Esophagus muscularis mucosa (tissue), 4 donors: Measurements from ENCODE around the gene CSPG4. TPM values are rescaled to one million over a fixed set of nuclear protein-coding genes. Genes with fewer than 3 reads are reported as not detected.
A peak's percentile ranks its signal among the peaks of the same experiment; 100 is the strongest.

Experiments used
- DNase-seq: peaks from one replicate; pipeline ENCODE4 v3.0.0-alpha.2; 2017; ENCODE audit errors: extremely low spot score
- H3K27ac ChIP-seq, 4 donors: fragments of 200-600 bp; sonication (generic); replicated peaks in 1 of 4; 1 replicate in 3 of 4; 2 replicates in 1 of 4; pipeline ENCODE4 v1.5.1; 2016 to 2019; ENCODE audit warnings: mild to moderate bottlenecking in 1 of 4
- H3K27me3 ChIP-seq, 4 donors: fragments of 200-600 bp; sonication (generic); one replicate each; pipeline versions ENCODE4 v1.5.1 to v1.6.0; 2016 to 2019
- H3K36me3 ChIP-seq, 4 donors: fragments of 200-600 bp; sonication (generic); one replicate each; pipeline ENCODE4 v1.5.1; 2016 to 2019
- H3K4me1 ChIP-seq, 4 donors: fragments of 200-600 bp; sonication (generic); one replicate each; pipeline ENCODE4 v1.5.1; 2016 to 2019
- H3K4me3 ChIP-seq, 4 donors: fragments of 200-600 bp; sonication (generic); 1 replicate in 2 of 4; 2 replicates in 2 of 4; pipeline ENCODE4 v1.5.1; 2016 to 2019; ENCODE audit warnings: mild to moderate bottlenecking in 4 of 4, moderate library complexity in 1 of 4
- H3K9me3 ChIP-seq, 4 donors: fragments of 200-600 bp; sonication (generic); 1 replicate in 3 of 4; 2 replicates in 1 of 4; pipeline ENCODE4 v1.5.1; 2016 to 2019
- EP300 ChIP-seq: sonication (generic); formaldehyde crosslinking; IDR thresholded peaks from one replicate; pipeline ENCODE4 v1.6.1; 2017; ENCODE audit warnings: antibody characterized with exemption
- POLR2A ChIP-seq: fragments of 450-650 bp; IDR thresholded peaks from one replicate; pipeline ENCODE4 v1.6.1; 2017; ENCODE audit warnings: antibody characterized with exemption, moderate library complexity, mild to moderate bottlenecking, low read depth
- POLR2AphosphoS5 ChIP-seq, 2 donors: sonication (generic); formaldehyde crosslinking; IDR thresholded peaks; one replicate each; pipeline ENCODE4 v1.6.1; 2017; ENCODE audit warnings: antibody characterized with exemption in 2 of 2
- WGBS: methylation state at CpG from one replicate; pipeline ENCODE4 v1.1.5; 2018; 5-methylcytosine and 5-hydroxymethylcytosine counted together
- intact Hi-C: fragments of 100-400 bp; cut with DNase I; formaldehyde crosslinking; loops from one replicate; pipeline ENCODE4 v1.15.1; 2023
- total RNA-seq, 4 donors: library from RNA; depleted of rRNA; stranded (reverse); fragments of >200 nt; gene quantifications; one replicate each; pipeline versions ENCODE4 v1.1.0 to v1.2.1, GENCODE V29; 2016
- TF ChIP-seq, protein P1 (sequence below), 3 experiments: fragments of 200-600 bp in 2 of 3; fragments of 450-650 bp in 1 of 3; sonication (generic) in 2 of 3; IDR thresholded peaks; one replicate each; pipeline ENCODE4 v1.5.1; 2017 to 2019; ENCODE audit warnings: antibody characterized with exemption in 3 of 3, mild to moderate bottlenecking in 2 of 3, moderate library complexity in 1 of 3

Gene CSPG4
- total RNA-seq, 4 donors from 2014 or later = 133 to 386 (median 182) TPM

DNA sequence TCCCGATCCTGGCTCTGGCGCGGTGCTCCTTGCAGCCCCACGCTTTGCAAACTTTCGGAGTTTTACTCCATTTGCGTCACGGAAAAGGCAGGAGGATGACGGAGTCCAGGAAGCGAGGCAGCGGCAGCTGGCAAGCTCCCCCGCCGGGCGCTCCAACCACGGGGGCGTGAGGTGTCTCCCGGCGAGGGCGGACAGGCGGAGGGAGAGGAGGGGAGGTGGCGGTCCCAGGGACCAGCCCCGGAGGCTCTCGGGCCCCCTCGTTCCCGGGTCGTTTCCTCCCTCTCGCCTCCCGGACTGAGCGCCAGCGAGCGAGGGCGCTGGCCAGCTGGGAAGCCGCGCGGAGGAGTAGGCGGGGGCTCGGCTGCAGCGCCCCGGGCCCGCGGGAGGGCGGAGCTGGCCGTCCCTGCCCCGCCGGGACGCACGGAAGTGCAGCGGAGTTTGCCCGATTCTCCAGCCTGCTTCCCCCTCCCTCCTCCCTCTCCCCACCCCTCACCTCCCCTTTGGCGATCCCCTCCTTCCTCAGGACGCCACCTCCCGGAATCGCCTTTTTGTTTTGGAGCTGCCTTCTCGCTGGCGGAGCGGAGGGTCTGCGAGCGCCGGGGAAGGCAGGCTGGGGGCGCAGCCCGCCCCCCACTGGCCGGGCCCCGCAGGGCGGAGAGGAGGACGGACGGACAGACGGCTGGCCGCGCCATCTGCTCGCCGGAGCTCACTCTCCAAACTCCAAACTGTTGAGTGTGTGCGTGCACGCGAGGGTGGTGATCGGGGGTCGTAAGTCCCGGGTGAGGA lies 65.1 kb downstream of the CSPG4 start, which contains the start of gene SNX33:
TSS of gene SNX33 (plus strand) at position 543 of the 786 bp plus-strand sequence. CDS start 1,191 bp downstream, outside the sequence.
- Histone ChIP-seq H3K4me3 (peak within 1 kb of the TSS; percentile 71 to 89 (median 84)), H3K36me3 (peaks cover 0 to 20% (median 3%) of the 10 kb centered on the region in 4 donors), H3K27ac (peak within 1 kb of the TSS; percentile 89 to 97 (median 95)), H3K9me3 (no peaks in the 10 kb centered on the region), H3K27me3 (no peaks in the 10 kb centered on the region), H3K4me1 (peaks cover 49 to 60% (median 55%) of the 10 kb centered on the region in 4 donors)
- TF ChIP-seq, protein P1, sequence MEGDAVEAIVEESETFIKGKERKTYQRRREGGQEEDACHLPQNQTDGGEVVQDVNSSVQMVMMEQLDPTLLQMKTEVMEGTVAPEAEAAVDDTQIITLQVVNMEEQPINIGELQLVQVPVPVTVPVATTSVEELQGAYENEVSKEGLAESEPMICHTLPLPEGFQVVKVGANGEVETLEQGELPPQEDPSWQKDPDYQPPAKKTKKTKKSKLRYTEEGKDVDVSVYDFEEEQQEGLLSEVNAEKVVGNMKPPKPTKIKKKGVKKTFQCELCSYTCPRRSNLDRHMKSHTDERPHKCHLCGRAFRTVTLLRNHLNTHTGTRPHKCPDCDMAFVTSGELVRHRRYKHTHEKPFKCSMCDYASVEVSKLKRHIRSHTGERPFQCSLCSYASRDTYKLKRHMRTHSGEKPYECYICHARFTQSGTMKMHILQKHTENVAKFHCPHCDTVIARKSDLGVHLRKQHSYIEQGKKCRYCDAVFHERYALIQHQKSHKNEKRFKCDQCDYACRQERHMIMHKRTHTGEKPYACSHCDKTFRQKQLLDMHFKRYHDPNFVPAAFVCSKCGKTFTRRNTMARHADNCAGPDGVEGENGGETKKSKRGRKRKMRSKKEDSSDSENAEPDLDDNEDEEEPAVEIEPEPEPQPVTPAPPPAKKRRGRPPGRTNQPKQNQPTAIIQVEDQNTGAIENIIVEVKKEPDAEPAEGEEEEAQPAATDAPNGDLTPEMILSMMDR (IDR thresholded peaks at IDR 0.05) = peak; percentile 51 to 67 (median 58)
- TF ChIP-seq EP300 = no peak
- TF ChIP-seq POLR2AphosphoS5 (IDR thresholded peaks at IDR 0.05) = peak; percentile 48 to 80
- TF ChIP-seq POLR2A = peak; percentile 27
- no peak for DNase-seq
- intact Hi-C loops = loop anchor here (10.0 kb wide), 1 partner anchor 283 kb away; the partner anchor contains the start of gene MAN2C1
- 0% methylated on average over 41 of the region's 76 CpGs for WGBS

DNA sequence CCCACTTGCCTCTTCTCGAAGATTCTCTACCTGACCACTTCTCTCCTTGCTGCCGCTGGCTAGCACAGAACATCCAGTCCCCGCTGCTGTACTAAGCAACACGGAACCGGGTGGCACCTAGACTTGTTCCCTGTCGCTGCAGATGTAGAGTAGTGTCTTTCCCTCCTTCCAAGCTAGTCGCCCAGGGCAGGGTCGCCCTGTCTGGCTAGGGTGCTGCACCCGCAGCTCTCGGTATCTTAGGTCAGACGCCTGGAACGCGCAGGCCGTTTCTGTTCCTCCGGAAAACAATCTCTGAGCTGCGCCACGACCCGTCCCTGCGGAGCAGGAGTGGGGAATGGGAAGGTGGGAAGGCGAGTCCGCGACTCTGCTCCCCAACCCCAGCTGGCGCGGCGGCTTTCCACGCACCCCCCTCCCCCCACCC lies 65.7 kb downstream of the CSPG4 start:
- TF ChIP-seq, protein P1 (IDR thresholded peaks at IDR 0.05) = no peak
- TF ChIP-seq POLR2AphosphoS5 (IDR thresholded peaks at IDR 0.05) = peak; percentile 16 to 75
- peak; percentile 76 for TF ChIP-seq EP300
- Histone ChIP-seq H3K9me3 (no peaks in the 10 kb centered on the region), H3K4me1 (peaks cover 43 to 54% (median 48%) of the 10 kb centered on the region in 4 donors), H3K27me3 (no peaks in the 10 kb centered on the region), H3K4me3 (peak overlapping the region; percentile 71 to 89 (median 84)), H3K27ac (peak overlapping the region; percentile 89 to 97 (median 95)), H3K36me3 (peaks cover 0 to 16% (median 3%) of the 10 kb centered on the region in 4 donors)
- intact Hi-C loops = loop anchor here (10.0 kb wide), 1 partner anchor 282 kb away; the partner anchor contains the start of gene MAN2C1
- no peak for DNase-seq
- WGBS = 3% methylated on average over 13 of the region's 26 CpGs

DNA sequence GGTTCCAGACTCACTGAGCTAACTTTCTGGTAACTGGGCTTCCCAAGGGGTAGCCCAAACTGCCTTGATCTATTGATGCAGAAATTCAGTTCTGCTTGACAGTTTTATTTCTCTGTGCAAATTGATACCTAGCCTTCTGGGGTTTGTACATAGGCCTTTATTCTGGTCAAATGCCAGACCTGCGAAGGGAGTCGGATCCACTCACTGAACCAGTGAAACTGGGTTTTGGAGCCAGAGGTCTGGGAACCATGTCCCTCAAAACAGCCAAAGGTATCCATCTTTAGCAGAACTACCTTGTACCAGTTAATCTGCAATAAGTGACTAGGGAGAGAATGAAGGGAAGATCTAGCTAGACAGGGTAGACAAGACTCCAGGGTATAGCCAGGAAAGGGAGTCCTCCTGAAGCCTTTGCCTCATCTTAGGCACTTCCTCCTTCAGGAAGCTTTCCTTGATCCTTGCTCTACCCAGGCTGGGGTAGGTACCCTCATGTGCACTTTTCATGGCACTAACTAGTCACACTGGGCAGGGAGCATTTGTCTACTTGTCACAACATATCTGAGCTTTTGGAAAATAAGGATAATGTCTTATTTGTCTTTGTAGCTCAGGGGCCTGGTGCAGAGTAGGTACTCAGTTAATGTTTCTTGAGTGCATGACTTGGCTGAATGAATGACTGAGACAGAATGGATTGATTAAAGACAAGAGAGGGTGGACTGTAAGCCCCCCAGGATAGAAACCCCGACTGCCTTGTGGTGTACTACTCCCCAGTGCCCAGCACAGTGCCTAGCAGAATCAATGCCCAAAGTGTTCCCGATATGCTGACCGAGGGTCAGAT lies 66.3 kb downstream of the CSPG4 start:
- TF ChIP-seq EP300 (no peak), POLR2AphosphoS5 (IDR thresholded peaks at IDR 0.05) (no peak), POLR2A (no peak)
- TF ChIP-seq, protein P1 (IDR thresholded peaks at IDR 0.05) = no peak
- H3K36me3 ChIP-seq = peaks cover 0 to 16% (median 3%) of the 10 kb centered on the region in 4 donors
- H3K27ac ChIP-seq = peak overlapping the region; percentile 89 to 97 (median 95)
- no peaks in the 10 kb centered on the region for H3K27me3 ChIP-seq
- H3K4me1 ChIP-seq = peaks cover 37 to 48% (median 42%) of the 10 kb centered on the region in 4 donors
- no peaks in the 10 kb centered on the region for H3K9me3 ChIP-seq
- H3K4me3 ChIP-seq = peak overlapping the region; percentile 71 to 89 (median 84)
- intact Hi-C loops = loop anchor here (10.0 kb wide), 1 partner anchor 282 kb away; the partner anchor contains the start of gene MAN2C1
- WGBS = 47% methylated on average over 5 of the region's 5 CpGs
- no peak for DNase-seq

DNA sequence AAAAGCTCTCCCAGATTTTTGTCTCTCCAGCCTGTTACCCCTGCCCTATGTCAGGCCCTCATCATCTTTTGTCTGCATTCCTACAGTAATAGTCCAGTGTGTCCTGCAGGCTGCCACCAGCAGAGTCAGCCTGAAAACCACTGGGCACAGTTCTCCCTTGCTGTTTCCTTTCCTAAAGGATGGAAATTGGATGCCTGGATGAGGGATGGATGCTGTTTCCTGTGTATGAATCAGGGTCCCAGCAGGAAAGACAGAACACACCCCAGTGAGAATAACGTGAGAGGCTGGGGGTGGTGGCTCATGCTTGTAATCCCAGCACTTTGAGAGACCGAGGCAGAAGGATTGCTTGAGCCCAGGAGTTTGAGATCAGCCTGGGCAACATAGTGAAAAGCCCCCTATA lies 68.3 kb downstream of the CSPG4 start:
- intact Hi-C loops = loop anchor here (10.0 kb wide), 1 partner anchor 280 kb away; the partner anchor contains the start of gene MAN2C1
- Histone ChIP-seq H3K27me3 (no peaks in the 10 kb centered on the region), H3K4me3 (no peak overlapping the region), H3K36me3 (peaks cover 0 to 4% (median 0%) of the 10 kb centered on the region in 4 donors), H3K4me1 (peaks cover 24 to 40% (median 31%) of the 10 kb centered on the region in 4 donors), H3K9me3 (no peaks in the 10 kb centered on the region), H3K27ac (no peak overlapping the region)
- WGBS = 59% methylated on average over 2 of the region's 2 CpGs
- TF ChIP-seq POLR2A (no peak), POLR2AphosphoS5 (IDR thresholded peaks at IDR 0.05) (no peak), EP300 (no peak)
- TF ChIP-seq, protein P1 (IDR thresholded peaks at IDR 0.05) = no peak
- no peak for DNase-seq
